IPS-NIHi7 (cell line): ENCODE data around the gene PLEKHN1.
"Not testable (repeated sequence)": the region's sequence is repeated elsewhere in the genome, so short reads cannot be mapped to it uniquely, and the experiment has no call there.

Source experiments
- DNase-seq: peaks from one replicate; pipeline ENCODE4 v3.0.0; 2012; ENCODE audit warnings: mixed read lengths; ENCODE audit errors: extremely low spot score

Gene PLEKHN1

GRCh38 chr1:1006305-1007159 is 40.2 kb downstream of the PLEKHN1 start:
- no peak for DNase-seq

- DNase-seq, result not testable (repeated sequence)
Observed at GRCh38 chr1:1010131-1010530, 43.8 kb downstream of the PLEKHN1 start.

GRCh38 chr1:1011396-1011949 is 45.2 kb downstream of the PLEKHN1 start:
- DNase-seq, result no peak

GRCh38 chr1:1012736-1013104 is 46.4 kb downstream of the PLEKHN1 start:
- DNase-seq, result not testable (repeated sequence)

GRCh38 chr1:1013105-1013921 is 47.0 kb downstream of the PLEKHN1 start, which contains the start of gene ISG15:
Gene ISG15 (plus strand): TSS chr1:1013497. CDS start chr1:1013574, 77 bp downstream.
- peak; percentile 63 for DNase-seq

- DNase-seq, result no peak
Observed at GRCh38 chr1:1013922-1014648, 47.8 kb downstream of the PLEKHN1 start.

- no peak for DNase-seq
Observed at GRCh38 chr1:1014799-1015681, 48.8 kb downstream of the PLEKHN1 start.

- DNase-seq, result not testable (repeated sequence)
Observed at GRCh38 chr1:1017397-1018320, 51.4 kb downstream of the PLEKHN1 start.

GRCh38 chr1:1018321-1018685 is 52.0 kb downstream of the PLEKHN1 start:
- DNase-seq, result not testable (repeated sequence)

- DNase-seq, result peak; percentile 86
Observed at GRCh38 chr1:1019122-1019999, 53.1 kb downstream of the PLEKHN1 start.

- DNase-seq, result no peak
Observed at GRCh38 chr1:1020000-1020404, 53.7 kb downstream of the PLEKHN1 start, which contains the start of gene AGRN. Gene AGRN (plus strand): TSS chr1:1020120. CDS start chr1:1020173, 53 bp downstream.

GRCh38 chr1:1020415-1021009 is 54.2 kb downstream of the PLEKHN1 start:
- no peak for DNase-seq

GRCh38 chr1:1021010-1021919 is 55.0 kb downstream of the PLEKHN1 start:
- no peak for DNase-seq

- no peak for DNase-seq
Observed at GRCh38 chr1:1021920-1022259, 55.6 kb downstream of the PLEKHN1 start.

GRCh38 chr1:1022302-1023009 is 56.2 kb downstream of the PLEKHN1 start:
- no peak for DNase-seq

- DNase-seq, result no peak
Observed at GRCh38 chr1:1023700-1024099, 57.4 kb downstream of the PLEKHN1 start.
